Liver (tissue), 9 donors: Measurements from ENCODE around the gene DUSP21. TPM values are rescaled to one million over a fixed set of nuclear protein-coding genes. Genes with fewer than 3 reads are reported as not detected.
A peak's percentile ranks its signal among the peaks of the same experiment; 100 is the strongest.

Experiments
- DNase-seq: peaks from one replicate; pipeline ENCODE4 v3.0.0-alpha.2; 2017; ENCODE audit warnings: low spot score
- H3K27ac ChIP-seq, 2 donors: one replicate each; pipeline ENCODE4 v1.7.0; 2013; ENCODE audit warnings: inconsistent platforms in 2 of 2, low read length in 2 of 2, control low read depth in 1 of 2, low read depth in 1 of 2, mild to moderate bottlenecking in 1 of 2
- H3K27me3 ChIP-seq, 4 donors: one replicate each; pipeline versions ENCODE4 v1.6.1 to v1.7.0; 2013; ENCODE audit warnings: low read length in 3 of 4, inconsistent platforms in 1 of 4, mild to moderate bottlenecking in 1 of 4, moderate library complexity in 1 of 4; ENCODE audit not compliant: control insufficient read depth in 4 of 4, insufficient read depth in 4 of 4
- H3K36me3 ChIP-seq, 4 donors: one replicate each; pipeline versions ENCODE4 v1.6.1 to v1.7.0; 2013; ENCODE audit warnings: low read length in 3 of 4, mild to moderate bottlenecking in 3 of 4, low read depth in 1 of 4, moderate library complexity in 1 of 4; ENCODE audit not compliant: control insufficient read depth in 4 of 4, insufficient read depth in 3 of 4
- H3K4me1 ChIP-seq, 4 donors: one replicate each; pipeline versions ENCODE4 v1.6.1 to v1.7.0; 2013; ENCODE audit warnings: low read length in 3 of 4, mild to moderate bottlenecking in 3 of 4, moderate library complexity in 1 of 4; ENCODE audit not compliant: control insufficient read depth in 4 of 4, insufficient read depth in 4 of 4
- H3K4me3 ChIP-seq, 3 donors: one replicate each; pipeline versions ENCODE4 v1.6.1 to v1.7.0; 2013; ENCODE audit warnings: low read length in 3 of 3, control low read depth in 1 of 3, low read depth in 1 of 3, mild to moderate bottlenecking in 1 of 3
- H3K9ac ChIP-seq, 2 donors: one replicate each; pipeline ENCODE4 v1.7.0; 2013; ENCODE audit warnings: low read length in 2 of 2, mild to moderate bottlenecking in 2 of 2, moderate library complexity in 2 of 2, control low read depth in 1 of 2, low read depth in 1 of 2
- H3K9me3 ChIP-seq, 4 donors: one replicate each; pipeline versions ENCODE4 v1.6.1 to v1.7.0; 2013; ENCODE audit warnings: low read length in 3 of 4; ENCODE audit not compliant: control insufficient read depth in 4 of 4
- EGR1 ChIP-seq, 2 donors: IDR thresholded peaks; 2 replicates each; pipeline ENCODE4 v1.6.1; 2016 to 2018; ENCODE audit warnings: antibody characterized with exemption in 2 of 2, low read depth in 2 of 2
- FOXA1 ChIP-seq: IDR thresholded peaks from 2 replicates; pipeline ENCODE4 v1.6.1; 2016; ENCODE audit warnings: antibody characterized with exemption
- FOXA2 ChIP-seq: IDR thresholded peaks from 2 replicates; pipeline ENCODE4 v1.6.1; 2016; ENCODE audit warnings: antibody characterized with exemption
- GABPA ChIP-seq, 2 donors: IDR thresholded peaks in 1 of 2; conservative IDR thresholded peaks in 1 of 2; 2 replicates each; pipeline ENCODE4 v1.6.1; 2016; ENCODE audit warnings: antibody characterized with exemption in 2 of 2, mild to moderate bottlenecking in 1 of 2, moderate library complexity in 1 of 2
- HNF4A ChIP-seq, 2 donors: conservative IDR thresholded peaks; 2 replicates each; pipeline ENCODE4 v1.6.1; 2016; ENCODE audit warnings: antibody characterized with exemption in 2 of 2, mild to moderate bottlenecking in 2 of 2
- HNF4G ChIP-seq: IDR thresholded peaks from 2 replicates; pipeline ENCODE4 v1.6.1; 2016; ENCODE audit warnings: antibody characterized with exemption
- JUND ChIP-seq, 2 donors: IDR thresholded peaks; 2 replicates each; pipeline ENCODE4 v1.6.1; 2016; ENCODE audit warnings: antibody characterized with exemption in 2 of 2
- NR2F2 ChIP-seq: IDR thresholded peaks from 2 replicates; pipeline ENCODE4 v1.6.1; 2016; ENCODE audit warnings: antibody characterized with exemption
- RAD21 ChIP-seq, 2 donors: IDR thresholded peaks; 2 replicates each; pipeline ENCODE4 v1.6.1; 2016; ENCODE audit warnings: antibody characterized with exemption in 2 of 2, mild to moderate bottlenecking in 2 of 2
- RXRA ChIP-seq, 2 donors: IDR thresholded peaks; 2 replicates each; pipeline ENCODE4 v1.6.1; 2017 to 2018; ENCODE audit warnings: antibody characterized with exemption in 2 of 2, mild to moderate bottlenecking in 1 of 2
- SP1 ChIP-seq: IDR thresholded peaks from 2 replicates; pipeline ENCODE4 v1.6.1; 2018; ENCODE audit warnings: antibody characterized with exemption, mild to moderate bottlenecking
- TAF1 ChIP-seq: conservative IDR thresholded peaks from 2 replicates; pipeline ENCODE4 v1.6.1; 2016; ENCODE audit warnings: antibody characterized with exemption, mild to moderate bottlenecking
- YY1 ChIP-seq: IDR thresholded peaks from 2 replicates; pipeline ENCODE4 v1.6.1; 2016; ENCODE audit warnings: antibody characterized with exemption, mild to moderate bottlenecking
- WGBS: extraction: QIAGEN DNeasy Blood & Tissue Kit; methylation state at CpG from one replicate; pipeline ENCODE4 v1.1.7; 2013; 5-methylcytosine and 5-hydroxymethylcytosine counted together
- polyA plus RNA-seq, 2 donors: library from polyadenylated mRNA; stranded (reverse) in 1 of 2; unstranded in 1 of 2; fragments of 200-250 nt in 1 of 2; fragments of >200 nt in 1 of 2; fragmentation: Nextera tagmentation in 1 of 2; extraction: Ambion mirVana in 1 of 2; gene quantifications; one replicate each; pipeline versions ENCODE4 v1.2.1 to v1.2.3, GENCODE V29; 2013 to 2015
- total RNA-seq, 2 donors: library from RNA; depleted of rRNA; stranded (reverse); fragments of >200 nt; gene quantifications; one replicate each; pipeline ENCODE4 v1.2.3, GENCODE V29; 2014
- TF ChIP-seq, protein P1 (sequence below): IDR thresholded peaks from 2 replicates; pipeline ENCODE4 v1.6.1; 2016; ENCODE audit warnings: antibody characterized with exemption
- TF ChIP-seq, protein P2 (sequence below): IDR thresholded peaks from 2 replicates; pipeline ENCODE4 v1.6.1; 2016; ENCODE audit warnings: antibody characterized with exemption
- TF ChIP-seq, protein P3 (sequence below): IDR thresholded peaks from 2 replicates; pipeline ENCODE4 v1.6.1; 2016; ENCODE audit warnings: antibody characterized with exemption, mild to moderate bottlenecking
- TF ChIP-seq, protein P4 (sequence below): IDR thresholded peaks from 2 replicates; pipeline ENCODE4 v1.6.1; 2016; ENCODE audit warnings: antibody characterized with exemption
- TF ChIP-seq, protein P5 (sequence below): fragments of 150-350 bp; IDR thresholded peaks from 2 replicates; pipeline ENCODE4 v1.5.1; 2017; ENCODE audit warnings: improper control_type of control experiment, low read depth, low read length; ENCODE audit not compliant: missing input control
- donor health status: healthy.
- donor health status: healthy.
- donor health status: healthy.
- donor health status: healthy.
- donor health status: healthy.

DUSP21 gene
- total and polyA plus RNA-seq, 4 donors: 1.6 TPM; not detected in 3

DNA sequence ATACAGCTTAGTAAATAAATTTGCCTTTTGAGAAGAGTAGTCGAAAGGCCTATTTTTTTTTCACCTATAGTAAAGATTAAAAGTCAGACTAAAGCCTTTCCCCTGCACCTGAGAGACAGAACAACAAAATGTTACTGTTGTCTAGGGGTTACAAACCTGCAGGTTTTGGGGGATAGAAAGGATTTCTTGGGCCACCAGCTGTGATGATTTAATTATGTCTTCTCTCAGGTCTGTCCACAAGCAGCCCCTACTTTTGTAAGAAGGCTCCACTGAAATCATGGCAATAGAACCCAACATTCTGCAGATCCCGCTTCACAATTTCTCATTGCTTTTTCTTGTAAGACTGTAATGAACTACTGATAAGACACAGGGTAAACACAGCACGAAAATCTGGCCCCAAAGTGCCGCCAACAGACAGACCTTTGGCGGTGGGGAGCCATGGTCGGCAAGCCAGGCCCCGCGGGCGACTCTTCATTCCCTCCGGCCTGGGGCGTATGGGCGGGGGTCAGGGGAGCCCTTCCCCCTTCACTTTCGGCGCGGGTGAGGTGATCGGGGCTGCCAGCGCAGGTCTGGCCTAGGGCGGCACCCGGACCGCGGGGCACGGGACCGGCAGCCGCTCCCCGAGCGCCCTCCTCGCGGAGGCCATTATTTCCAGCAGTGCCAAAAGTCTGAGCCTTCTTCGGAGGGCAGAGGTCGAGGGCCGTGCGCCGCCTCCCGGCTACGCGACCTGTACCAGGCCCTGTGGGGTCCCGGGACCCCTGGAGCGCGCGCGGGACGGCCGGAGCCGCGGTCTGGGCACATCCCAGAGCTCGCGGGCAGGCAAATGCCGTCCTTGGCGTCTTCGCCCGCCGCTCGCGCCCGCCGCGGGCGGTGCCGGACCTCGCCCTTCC is 28.4 kb downstream of the DUSP21 start:
- Histone ChIP-seq H3K27ac (peak overlapping the region; percentile 95 to 99), H3K27me3 (no peaks in the 10 kb centered on the region), H3K4me3 (peak overlapping the region; percentile 70 to 92 (median 84)), H3K4me1 (peaks cover 0 to 26% (median 15%) of the 10 kb centered on the region in 4 donors), H3K9ac (peak overlapping the region; percentile 39 to 76), H3K36me3 (no peaks in the 10 kb centered on the region), H3K9me3 (no peaks in the 10 kb centered on the region)
- DNase-seq: no peak
- WGBS: under 1% methylated on average over 59 of the region's 60 CpGs
- no peak for TF ChIP-seq JUND (IDR thresholded peaks at IDR 0.05)
- TF ChIP-seq, protein P1, sequence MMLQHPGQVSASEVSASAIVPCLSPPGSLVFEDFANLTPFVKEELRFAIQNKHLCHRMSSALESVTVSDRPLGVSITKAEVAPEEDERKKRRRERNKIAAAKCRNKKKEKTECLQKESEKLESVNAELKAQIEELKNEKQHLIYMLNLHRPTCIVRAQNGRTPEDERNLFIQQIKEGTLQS: no peak
- no peak for TF ChIP-seq GABPA (IDR thresholded peaks at IDR 0.05 in 1 of 2, conservative IDR thresholded peaks at IDR 0.05 in 1 of 2)
- TF ChIP-seq HNF4A (conservative IDR thresholded peaks at IDR 0.05): no peak
- no peak for TF ChIP-seq NR2F2
- TF ChIP-seq, protein P2, sequence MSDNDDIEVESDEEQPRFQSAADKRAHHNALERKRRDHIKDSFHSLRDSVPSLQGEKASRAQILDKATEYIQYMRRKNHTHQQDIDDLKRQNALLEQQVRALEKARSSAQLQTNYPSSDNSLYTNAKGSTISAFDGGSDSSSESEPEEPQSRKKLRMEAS: no peak
- TF ChIP-seq FOXA1: no peak
- TF ChIP-seq, protein P3, sequence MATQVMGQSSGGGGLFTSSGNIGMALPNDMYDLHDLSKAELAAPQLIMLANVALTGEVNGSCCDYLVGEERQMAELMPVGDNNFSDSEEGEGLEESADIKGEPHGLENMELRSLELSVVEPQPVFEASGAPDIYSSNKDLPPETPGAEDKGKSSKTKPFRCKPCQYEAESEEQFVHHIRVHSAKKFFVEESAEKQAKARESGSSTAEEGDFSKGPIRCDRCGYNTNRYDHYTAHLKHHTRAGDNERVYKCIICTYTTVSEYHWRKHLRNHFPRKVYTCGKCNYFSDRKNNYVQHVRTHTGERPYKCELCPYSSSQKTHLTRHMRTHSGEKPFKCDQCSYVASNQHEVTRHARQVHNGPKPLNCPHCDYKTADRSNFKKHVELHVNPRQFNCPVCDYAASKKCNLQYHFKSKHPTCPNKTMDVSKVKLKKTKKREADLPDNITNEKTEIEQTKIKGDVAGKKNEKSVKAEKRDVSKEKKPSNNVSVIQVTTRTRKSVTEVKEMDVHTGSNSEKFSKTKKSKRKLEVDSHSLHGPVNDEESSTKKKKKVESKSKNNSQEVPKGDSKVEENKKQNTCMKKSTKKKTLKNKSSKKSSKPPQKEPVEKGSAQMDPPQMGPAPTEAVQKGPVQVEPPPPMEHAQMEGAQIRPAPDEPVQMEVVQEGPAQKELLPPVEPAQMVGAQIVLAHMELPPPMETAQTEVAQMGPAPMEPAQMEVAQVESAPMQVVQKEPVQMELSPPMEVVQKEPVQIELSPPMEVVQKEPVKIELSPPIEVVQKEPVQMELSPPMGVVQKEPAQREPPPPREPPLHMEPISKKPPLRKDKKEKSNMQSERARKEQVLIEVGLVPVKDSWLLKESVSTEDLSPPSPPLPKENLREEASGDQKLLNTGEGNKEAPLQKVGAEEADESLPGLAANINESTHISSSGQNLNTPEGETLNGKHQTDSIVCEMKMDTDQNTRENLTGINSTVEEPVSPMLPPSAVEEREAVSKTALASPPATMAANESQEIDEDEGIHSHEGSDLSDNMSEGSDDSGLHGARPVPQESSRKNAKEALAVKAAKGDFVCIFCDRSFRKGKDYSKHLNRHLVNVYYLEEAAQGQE: no peak
- TF ChIP-seq SP1: no peak
- TF ChIP-seq, protein P4, sequence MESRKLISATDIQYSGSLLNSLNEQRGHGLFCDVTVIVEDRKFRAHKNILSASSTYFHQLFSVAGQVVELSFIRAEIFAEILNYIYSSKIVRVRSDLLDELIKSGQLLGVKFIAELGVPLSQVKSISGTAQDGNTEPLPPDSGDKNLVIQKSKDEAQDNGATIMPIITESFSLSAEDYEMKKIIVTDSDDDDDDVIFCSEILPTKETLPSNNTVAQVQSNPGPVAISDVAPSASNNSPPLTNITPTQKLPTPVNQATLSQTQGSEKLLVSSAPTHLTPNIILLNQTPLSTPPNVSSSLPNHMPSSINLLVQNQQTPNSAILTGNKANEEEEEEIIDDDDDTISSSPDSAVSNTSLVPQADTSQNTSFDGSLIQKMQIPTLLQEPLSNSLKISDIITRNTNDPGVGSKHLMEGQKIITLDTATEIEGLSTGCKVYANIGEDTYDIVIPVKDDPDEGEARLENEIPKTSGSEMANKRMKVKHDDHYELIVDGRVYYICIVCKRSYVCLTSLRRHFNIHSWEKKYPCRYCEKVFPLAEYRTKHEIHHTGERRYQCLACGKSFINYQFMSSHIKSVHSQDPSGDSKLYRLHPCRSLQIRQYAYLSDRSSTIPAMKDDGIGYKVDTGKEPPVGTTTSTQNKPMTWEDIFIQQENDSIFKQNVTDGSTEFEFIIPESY: no peak
- no peak for TF ChIP-seq EGR1 (IDR thresholded peaks at IDR 0.05; ENCODE audit: low read depth in 2 of 2)
- no peak for TF ChIP-seq RXRA (IDR thresholded peaks at IDR 0.05)
- TF ChIP-seq TAF1: peak; percentile 27
- TF ChIP-seq YY1: peak; percentile 53
- TF ChIP-seq FOXA2: no peak
- peak in 1 of 2 donors; percentile 17 for TF ChIP-seq RAD21 (IDR thresholded peaks at IDR 0.05)
- no peak for TF ChIP-seq HNF4G
- TF ChIP-seq, protein P5, sequence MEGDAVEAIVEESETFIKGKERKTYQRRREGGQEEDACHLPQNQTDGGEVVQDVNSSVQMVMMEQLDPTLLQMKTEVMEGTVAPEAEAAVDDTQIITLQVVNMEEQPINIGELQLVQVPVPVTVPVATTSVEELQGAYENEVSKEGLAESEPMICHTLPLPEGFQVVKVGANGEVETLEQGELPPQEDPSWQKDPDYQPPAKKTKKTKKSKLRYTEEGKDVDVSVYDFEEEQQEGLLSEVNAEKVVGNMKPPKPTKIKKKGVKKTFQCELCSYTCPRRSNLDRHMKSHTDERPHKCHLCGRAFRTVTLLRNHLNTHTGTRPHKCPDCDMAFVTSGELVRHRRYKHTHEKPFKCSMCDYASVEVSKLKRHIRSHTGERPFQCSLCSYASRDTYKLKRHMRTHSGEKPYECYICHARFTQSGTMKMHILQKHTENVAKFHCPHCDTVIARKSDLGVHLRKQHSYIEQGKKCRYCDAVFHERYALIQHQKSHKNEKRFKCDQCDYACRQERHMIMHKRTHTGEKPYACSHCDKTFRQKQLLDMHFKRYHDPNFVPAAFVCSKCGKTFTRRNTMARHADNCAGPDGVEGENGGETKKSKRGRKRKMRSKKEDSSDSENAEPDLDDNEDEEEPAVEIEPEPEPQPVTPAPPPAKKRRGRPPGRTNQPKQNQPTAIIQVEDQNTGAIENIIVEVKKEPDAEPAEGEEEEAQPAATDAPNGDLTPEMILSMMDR: no peak
